Neural cell (in vitro differentiated cells): ENCODE measurements around the gene APPL1.

Source experiments
- CTCF ChIP-seq: fragments of 450-650 bp; IDR thresholded peaks from 2 replicates; pipeline ENCODE4 v1.5.1; 2014; ENCODE audit warnings: antibody characterized with exemption, mild to moderate bottlenecking, moderate library complexity; ENCODE audit not compliant: poor library complexity, severe bottlenecking
- MXI1 ChIP-seq: fragments of 450-650 bp; conservative IDR thresholded peaks from 2 replicates; pipeline ENCODE4 v1.6.1; 2014; ENCODE audit warnings: antibody characterized with exemption, mild to moderate bottlenecking; ENCODE audit not compliant: poor library complexity, severe bottlenecking
- POLR2AphosphoS5 ChIP-seq: IDR thresholded peaks from 2 replicates; pipeline ENCODE4 v1.6.1; 2012
- RAD21 ChIP-seq: fragments of 450-650 bp; conservative IDR thresholded peaks from 2 replicates; pipeline ENCODE4 v1.6.1; 2014; ENCODE audit warnings: antibody characterized with exemption, mild to moderate bottlenecking, moderate library complexity
- SMC3 ChIP-seq: fragments of 450-650 bp; conservative IDR thresholded peaks from 2 replicates; pipeline ENCODE4 v1.6.1; 2014; ENCODE audit warnings: antibody characterized with exemption, mild to moderate bottlenecking, moderate library complexity; ENCODE audit not compliant: poor library complexity
- TF ChIP-seq, protein P1 (sequence below): IDR thresholded peaks from 2 replicates; pipeline ENCODE4 v1.6.1; 2012; ENCODE audit warnings: borderline replicate concordance

DNA sequence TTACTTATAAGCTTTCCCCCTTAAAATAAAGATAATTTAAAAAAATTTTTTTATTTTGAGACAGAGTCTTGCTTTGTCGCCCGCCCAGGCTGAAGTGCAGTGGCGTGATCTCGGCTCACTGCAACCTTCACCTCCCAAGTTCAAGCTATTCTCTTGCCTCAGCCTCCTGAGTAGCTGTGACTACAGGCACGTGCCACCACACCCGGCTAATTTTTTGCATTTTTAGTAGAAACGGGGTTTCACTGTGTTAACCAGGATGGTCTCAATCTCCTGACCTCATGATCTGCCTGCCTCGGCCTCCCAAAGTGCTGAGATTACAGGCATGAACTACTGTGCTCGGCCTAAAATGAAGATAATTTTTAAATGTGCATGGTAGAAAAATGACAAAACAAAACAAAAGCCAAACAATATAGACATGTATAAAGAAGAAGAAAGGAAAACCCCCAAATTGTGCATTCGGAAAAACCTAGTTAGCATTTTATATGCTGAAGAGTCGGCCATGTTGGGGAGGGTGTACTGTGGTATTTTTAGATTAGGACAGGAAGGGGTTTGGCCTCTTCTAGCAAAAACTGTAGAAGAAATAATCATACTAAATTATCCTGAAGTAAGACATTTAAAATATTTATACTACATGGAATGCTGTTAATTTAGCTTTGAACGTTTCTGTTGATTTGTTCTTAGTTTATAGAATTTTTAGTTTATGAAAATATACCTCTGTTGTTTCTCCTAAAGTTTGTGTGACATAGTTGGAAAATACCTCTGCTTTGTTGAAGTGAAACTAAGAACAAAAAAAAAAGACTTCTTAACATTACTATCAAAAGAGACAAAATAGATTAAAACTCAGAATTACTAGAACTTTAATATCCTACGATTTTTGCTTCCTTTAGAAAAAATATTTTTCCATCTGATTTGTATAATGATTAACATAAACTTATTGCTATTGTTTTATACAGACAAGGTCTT lies 7.4 kb downstream of the APPL1 start:
- TF ChIP-seq RAD21 (no peak), CTCF (no peak), SMC3 (no peak), MXI1 (no peak), POLR2AphosphoS5 (no peak)
- TF ChIP-seq, protein P1, sequence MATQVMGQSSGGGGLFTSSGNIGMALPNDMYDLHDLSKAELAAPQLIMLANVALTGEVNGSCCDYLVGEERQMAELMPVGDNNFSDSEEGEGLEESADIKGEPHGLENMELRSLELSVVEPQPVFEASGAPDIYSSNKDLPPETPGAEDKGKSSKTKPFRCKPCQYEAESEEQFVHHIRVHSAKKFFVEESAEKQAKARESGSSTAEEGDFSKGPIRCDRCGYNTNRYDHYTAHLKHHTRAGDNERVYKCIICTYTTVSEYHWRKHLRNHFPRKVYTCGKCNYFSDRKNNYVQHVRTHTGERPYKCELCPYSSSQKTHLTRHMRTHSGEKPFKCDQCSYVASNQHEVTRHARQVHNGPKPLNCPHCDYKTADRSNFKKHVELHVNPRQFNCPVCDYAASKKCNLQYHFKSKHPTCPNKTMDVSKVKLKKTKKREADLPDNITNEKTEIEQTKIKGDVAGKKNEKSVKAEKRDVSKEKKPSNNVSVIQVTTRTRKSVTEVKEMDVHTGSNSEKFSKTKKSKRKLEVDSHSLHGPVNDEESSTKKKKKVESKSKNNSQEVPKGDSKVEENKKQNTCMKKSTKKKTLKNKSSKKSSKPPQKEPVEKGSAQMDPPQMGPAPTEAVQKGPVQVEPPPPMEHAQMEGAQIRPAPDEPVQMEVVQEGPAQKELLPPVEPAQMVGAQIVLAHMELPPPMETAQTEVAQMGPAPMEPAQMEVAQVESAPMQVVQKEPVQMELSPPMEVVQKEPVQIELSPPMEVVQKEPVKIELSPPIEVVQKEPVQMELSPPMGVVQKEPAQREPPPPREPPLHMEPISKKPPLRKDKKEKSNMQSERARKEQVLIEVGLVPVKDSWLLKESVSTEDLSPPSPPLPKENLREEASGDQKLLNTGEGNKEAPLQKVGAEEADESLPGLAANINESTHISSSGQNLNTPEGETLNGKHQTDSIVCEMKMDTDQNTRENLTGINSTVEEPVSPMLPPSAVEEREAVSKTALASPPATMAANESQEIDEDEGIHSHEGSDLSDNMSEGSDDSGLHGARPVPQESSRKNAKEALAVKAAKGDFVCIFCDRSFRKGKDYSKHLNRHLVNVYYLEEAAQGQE, result no peak
